ENCODE measurements around the gene SMIM26.
"Not testable (repeated sequence)": the region's sequence is repeated elsewhere in the genome, so short reads cannot be mapped to it uniquely, and the experiment has no call there.

The SMIM26 gene

GRCh38 chr20:18566892-18567738 is at the start of gene SMIM26:
TSS of gene SMIM26 (plus strand) at chr20:18567432. CDS start at chr20:18567479, 47 bp downstream.
- H3K4me3 ChIP-seq (ENCODE audit: low read depth, low read length) = peak within 1 kb of the TSS; percentile 73
- DNase-seq (ENCODE audit: low read depth) = peak; percentile 53

GRCh38 chr20:18522066-18522465 is 45.2 kb upstream of the SMIM26 start:
- not testable (repeated sequence) for DNase-seq (ENCODE audit: low read depth); H3K4me3 ChIP-seq (ENCODE audit: low read depth, low read length)

DNA sequence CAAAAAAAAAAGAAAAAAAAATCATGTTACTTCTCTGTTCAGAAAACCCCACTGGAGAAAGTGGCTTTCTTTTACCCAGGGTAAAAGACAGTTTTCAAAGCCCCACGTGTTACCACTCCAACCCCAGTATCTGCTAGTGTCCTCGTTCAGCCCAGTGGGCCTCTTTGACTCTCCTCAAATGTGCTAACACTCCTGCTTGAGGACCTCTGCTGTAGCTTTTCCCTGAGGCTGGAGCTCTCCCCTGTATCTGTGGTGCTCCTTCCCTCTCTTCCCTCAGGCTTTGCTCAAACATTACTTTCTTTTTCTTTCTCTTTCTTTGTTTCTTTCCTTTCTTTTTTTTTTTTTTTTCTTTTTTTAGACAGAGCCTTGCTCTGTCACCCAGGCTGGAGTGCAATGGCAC is 44.2 kb upstream of the SMIM26 start:
- H3K4me3 ChIP-seq (ENCODE audit: low read depth, low read length) = no peak overlapping the region
- DNase-seq (ENCODE audit: low read depth) = no peak

DNA sequence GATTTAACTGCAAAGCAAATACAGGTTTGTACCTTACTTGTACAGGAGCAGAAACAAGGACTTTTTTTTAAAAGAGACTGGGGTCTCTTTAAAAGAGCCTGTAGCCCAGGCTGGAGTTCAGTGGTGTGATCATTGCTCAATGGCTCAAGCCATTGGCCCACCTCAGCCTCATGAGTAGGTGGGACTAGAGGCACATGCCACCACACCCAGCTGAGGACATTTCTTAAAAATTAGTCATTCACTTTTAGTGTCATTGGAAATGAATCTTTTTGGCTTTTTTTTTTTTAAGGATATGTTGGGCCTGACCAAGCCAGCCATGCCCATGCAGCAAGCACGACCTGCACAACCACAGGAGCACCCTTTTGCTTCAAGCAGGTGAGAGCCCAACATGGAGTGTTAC is 42.6 kb upstream of the SMIM26 start:
- H3K4me3 ChIP-seq (ENCODE audit: low read depth, low read length) = no peak overlapping the region
- DNase-seq (ENCODE audit: low read depth) = peak; percentile 41

- DNase-seq (ENCODE audit: low read depth); H3K4me3 ChIP-seq (ENCODE audit: low read depth, low read length): not testable (repeated sequence)
These were observed 40.5 kb upstream of the SMIM26 start for GRCh38 chr20:18526761-18527160.

DNA sequence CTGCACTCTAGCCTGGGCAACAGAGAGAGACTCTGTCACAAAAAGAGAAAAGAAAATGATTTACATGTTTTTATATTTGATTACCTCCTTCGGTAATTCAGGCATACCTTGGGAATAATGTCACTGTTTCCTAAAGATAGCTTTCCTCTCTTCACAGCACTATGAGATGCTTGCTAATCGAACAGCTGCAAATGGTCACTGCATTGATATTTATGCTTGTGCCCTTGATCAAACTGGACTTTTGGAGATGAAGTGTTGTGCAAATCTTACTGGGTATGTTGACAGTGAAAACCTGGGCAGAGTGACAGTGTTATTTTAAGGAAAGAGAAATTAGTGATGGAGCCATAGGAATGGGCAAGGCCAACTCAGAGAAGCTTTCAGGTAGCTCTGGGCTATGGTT is 39.9 kb upstream of the SMIM26 start:
- no peak for DNase-seq (ENCODE audit: low read depth)
- H3K4me3 ChIP-seq (ENCODE audit: low read depth, low read length) = no peak overlapping the region

DNA sequence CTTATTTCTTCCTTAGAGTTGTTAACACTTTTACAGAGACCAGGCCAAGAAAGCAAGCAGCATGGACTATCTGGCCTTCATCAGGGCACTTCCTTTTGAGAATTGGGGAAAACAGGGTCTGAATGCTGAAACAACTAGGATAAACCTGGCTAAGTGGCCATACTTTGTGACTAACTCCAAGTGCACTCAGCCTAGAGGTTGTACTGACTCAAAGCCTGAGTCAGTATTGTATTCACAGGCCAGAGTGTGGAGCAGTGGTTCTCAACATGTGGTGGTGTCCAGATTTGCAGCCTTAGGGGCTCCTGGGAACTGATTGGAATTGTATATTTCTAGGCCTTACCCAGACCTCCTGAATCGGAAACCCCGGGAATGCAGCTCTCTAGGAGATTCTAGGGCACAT is 39.4 kb upstream of the SMIM26 start:
- peak; percentile 36 for DNase-seq (ENCODE audit: low read depth)
- H3K4me3 ChIP-seq (ENCODE audit: low read depth, low read length) = no peak overlapping the region

DNA sequence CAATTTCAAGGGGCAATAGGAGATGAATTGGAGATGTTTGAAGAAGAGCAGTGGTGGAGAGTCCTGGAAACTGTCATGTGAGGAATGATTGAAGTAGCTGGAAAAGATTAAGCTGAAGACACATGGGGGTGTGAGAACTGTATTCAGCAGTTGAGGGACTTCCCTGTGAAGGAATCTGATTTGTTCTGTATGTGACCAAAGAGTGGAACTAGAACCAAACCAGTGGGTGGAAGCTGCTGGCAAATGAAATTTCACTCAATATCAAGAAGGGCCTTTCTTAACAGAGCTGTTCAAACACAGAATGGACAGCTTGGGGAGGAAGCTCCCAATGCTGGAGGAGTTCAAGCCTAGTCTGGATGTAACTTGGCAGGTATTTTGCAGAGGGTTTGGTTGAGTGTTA is 38.2 kb upstream of the SMIM26 start:
- H3K4me3 ChIP-seq (ENCODE audit: low read depth, low read length) = no peak overlapping the region
- DNase-seq (ENCODE audit: low read depth) = no peak

DNA sequence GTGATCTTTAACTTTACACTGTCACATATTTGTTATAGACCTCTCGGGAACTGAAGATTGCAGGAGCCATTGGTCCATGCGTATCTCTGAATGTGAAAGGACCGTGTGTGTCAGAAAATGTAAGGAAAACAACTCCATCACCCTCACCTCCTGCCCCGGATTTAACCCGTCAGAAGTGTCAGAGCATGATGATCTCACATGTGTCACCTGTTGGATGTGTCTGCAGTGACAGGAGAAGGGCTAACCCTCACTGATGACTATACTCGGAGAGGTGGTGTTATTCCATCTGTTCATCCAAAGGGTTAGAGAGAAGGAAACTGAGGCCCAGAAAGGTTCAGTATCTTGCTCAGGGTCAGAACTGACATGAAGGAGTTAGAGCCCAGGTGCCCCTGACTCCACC is 34.6 kb upstream of the SMIM26 start:
- no peak for DNase-seq (ENCODE audit: low read depth)
- no peak overlapping the region for H3K4me3 ChIP-seq (ENCODE audit: low read depth, low read length)

DNA sequence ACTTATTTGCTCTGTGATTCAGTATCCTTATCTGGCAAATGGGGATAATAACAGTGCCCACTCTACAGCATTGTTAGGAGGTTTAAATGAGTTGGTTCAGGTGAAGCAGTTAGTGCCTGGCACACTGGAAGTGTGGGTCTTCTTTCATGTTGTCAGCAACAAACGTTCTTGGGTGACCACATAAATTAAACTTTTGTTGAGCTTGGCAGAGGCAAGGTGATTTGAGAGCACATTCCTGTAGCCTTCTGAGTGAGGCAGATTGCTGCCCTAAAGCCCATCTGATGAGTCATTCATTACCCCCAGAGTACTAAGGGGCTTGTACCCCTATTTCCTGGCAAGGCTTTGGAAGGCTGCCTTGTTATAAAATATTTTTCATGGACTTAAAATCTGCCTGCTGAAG is 33.7 kb upstream of the SMIM26 start:
- H3K4me3 ChIP-seq (ENCODE audit: low read depth, low read length) = no peak overlapping the region
- DNase-seq (ENCODE audit: low read depth) = no peak

GRCh38 chr20:18533978-18534644 is 33.1 kb upstream of the SMIM26 start:
- no peak overlapping the region for H3K4me3 ChIP-seq (ENCODE audit: low read depth, low read length)
- no peak for DNase-seq (ENCODE audit: low read depth)

DNA sequence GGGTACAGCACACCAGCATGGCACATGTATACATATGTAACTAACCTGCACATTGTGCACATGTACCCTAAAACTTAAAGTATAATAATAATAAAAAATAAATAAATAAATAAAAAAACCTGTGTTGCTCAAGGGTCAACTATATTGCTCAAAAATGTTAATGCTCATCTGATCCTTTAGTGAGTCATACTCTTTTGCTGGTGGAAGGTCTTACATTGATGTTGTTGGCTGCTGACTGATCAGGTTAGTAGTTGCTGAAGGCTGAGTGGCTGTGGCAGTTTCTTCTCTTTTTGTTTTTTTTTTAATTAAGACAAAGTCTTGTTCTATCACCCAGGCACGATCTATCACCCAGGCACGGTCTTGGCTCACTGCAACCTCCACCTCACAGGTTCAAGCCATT is 29.6 kb upstream of the SMIM26 start:
- DNase-seq (ENCODE audit: low read depth) = no peak

DNA sequence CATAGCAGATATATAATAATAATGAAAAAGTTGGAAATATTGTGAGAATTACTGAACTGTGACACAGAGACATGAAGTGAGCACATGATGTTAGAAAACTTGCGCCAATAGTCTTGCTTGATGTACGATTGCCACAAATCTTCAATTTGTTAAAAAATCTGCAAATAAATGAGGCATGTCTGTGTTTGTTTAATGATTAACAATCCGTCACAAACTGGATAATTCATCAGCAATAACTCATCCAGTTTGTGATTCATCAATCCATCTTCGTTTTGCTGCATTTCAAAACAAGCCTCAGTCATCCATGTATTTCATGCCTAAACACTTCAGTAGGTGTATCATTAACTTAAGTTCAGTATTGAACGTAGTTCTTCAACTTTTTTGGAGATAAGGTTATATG is 25.5 kb upstream of the SMIM26 start:
- no peak overlapping the region for H3K4me3 ChIP-seq (ENCODE audit: low read depth, low read length)
- no peak for DNase-seq (ENCODE audit: low read depth)

More for the DNA sequence above, 29.6 kb upstream of the SMIM26 start:
- H3K4me3 ChIP-seq (ENCODE audit: low read depth, low read length) = no peak overlapping the region

DNA sequence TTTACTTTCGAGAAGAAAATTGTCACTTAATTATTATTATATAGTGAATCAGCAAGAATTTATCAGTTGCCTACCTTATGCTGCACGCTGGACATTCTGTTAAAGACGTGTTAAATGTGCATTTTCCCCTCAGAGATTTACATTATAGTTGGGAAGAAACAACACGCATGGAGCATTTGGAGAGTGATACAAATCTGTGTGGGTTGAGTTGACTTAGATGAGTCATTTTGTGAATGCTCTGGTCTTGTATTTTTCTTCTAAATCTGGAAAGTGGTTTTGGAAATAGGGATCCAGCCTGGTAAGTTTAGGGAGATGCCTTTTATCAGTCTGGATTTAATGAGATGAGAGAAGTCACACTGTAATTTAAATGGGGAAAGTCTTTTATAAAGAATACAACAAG is 24.0 kb upstream of the SMIM26 start:
- no peak for DNase-seq (ENCODE audit: low read depth)
- no peak overlapping the region for H3K4me3 ChIP-seq (ENCODE audit: low read depth, low read length)

DNA sequence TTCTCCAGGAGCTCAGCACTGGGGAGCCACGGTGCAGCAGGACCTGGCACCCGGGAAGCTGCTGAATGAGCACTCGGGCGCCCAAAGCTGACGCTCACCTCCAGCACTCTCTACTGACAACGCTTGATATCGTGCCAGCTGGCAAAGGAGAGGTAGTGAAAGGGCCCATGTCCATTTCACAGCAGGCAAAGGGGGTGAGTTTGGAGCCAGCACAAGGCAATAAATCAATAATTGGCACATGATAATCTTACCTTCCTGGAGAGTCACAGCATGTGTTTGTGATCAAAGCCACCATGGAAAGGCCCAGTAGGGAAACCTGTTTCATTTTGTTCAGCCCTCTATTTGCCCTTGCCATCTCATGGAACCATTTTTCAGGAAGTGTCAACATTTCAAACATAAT is 23.3 kb upstream of the SMIM26 start:
- H3K4me3 ChIP-seq (ENCODE audit: low read depth, low read length) = no peak overlapping the region
- no peak for DNase-seq (ENCODE audit: low read depth)

DNA sequence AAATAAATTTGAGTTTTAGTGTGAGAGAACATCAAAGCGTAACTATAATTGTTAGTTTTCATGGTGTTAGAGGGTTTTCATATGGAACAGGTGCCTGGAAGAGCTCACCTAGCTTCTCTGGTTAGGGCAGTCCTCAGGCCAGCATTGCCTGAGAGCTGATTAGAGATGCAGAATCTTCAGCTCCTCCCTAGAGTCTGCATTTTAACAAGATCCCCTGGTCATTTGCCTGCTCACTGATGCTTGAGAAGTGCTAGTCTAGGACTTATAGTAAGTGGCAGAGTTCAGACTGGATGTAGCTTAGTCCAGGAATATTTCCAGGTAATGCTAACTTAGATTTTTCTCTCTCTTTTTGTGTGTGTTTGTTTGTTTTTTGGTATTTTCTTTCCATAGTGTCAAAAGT is 21.7 kb upstream of the SMIM26 start:
- no peak overlapping the region for H3K4me3 ChIP-seq (ENCODE audit: low read depth, low read length)
- no peak for DNase-seq (ENCODE audit: low read depth)

DNA sequence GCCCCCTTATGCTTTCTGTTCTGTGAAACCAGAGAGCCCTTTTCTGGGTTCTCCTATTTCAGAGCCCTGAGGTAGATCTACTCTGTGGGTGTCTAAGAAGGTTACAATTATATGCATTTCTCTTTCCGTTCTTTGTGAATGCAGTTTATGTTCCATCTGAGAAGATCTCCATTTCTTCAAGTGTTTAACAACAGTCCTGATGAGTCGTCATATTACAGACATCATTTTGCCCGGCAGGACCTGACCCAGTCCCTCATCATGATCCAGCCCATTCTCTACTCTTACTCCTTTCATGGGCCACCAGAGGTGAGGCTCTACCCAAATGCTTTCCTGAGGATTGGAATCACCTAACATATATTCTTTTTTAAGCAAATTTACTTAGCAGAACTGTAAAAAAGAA is 18.8 kb upstream of the SMIM26 start:
- DNase-seq (ENCODE audit: low read depth) = no peak
- no peak overlapping the region for H3K4me3 ChIP-seq (ENCODE audit: low read depth, low read length)

- H3K4me3 ChIP-seq (ENCODE audit: low read depth, low read length) = no peak overlapping the region
- DNase-seq (ENCODE audit: low read depth) = no peak
These were observed 13.5 kb upstream of the SMIM26 start for GRCh38 chr20:18553746-18554145.

GRCh38 chr20:18567739-18568091 is 483 bp downstream of the SMIM26 start:
- H3K4me3 ChIP-seq (ENCODE audit: low read depth, low read length) = peak overlapping the region; percentile 73
- DNase-seq (ENCODE audit: low read depth) = no peak

GRCh38 chr20:18571009-18571408 is 3.8 kb downstream of the SMIM26 start:
- H3K4me3 ChIP-seq (ENCODE audit: low read depth, low read length) = no peak overlapping the region
- no peak for DNase-seq (ENCODE audit: low read depth)

DNA sequence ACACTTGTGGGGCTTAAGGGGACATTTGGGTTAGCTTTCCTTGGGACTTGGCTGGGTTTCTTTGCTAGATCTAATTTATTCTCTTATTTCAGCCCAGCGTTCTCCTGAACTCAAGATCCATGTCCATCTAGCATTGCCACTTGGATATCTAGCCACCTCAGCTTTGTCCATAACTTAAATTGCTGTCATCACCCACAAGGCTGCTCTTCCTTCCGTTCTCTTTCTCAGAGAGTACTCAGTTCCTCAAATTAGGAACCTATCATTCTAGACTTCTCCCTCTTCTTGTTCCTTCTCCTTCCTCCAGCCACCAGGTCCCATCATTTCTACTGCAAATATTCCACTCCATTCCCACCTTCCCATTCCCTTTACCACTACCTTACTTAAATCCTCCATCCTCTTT is 4.3 kb downstream of the SMIM26 start:
- DNase-seq (ENCODE audit: low read depth) = no peak

More for the DNA sequence above, 4.3 kb downstream of the SMIM26 start:
- H3K4me3 ChIP-seq (ENCODE audit: low read depth, low read length) = no peak overlapping the region

All from skeletal muscle cell (primary cell).